Ishikawa (cell line): ENCODE measurements around the gene NUAK1.

ENCODE experiments used
- CEBPB ChIP-seq: IDR thresholded peaks from 2 replicates; pipeline ENCODE4 v1.6.1; 2012
- CREB1 ChIP-seq: IDR thresholded peaks from 2 replicates; pipeline ENCODE4 v1.6.1; 2012; ENCODE audit warnings: low read depth
- EGR1 ChIP-seq: IDR thresholded peaks from 2 replicates; pipeline ENCODE4 v1.6.1; 2012
- EP300 ChIP-seq: IDR thresholded peaks from 2 replicates; pipeline ENCODE4 v1.6.1; 2012; ENCODE audit warnings: borderline replicate concordance
- FOXM1 ChIP-seq: IDR thresholded peaks from 2 replicates; pipeline ENCODE4 v1.6.1; 2012; ENCODE audit warnings: low read depth, borderline replicate concordance
- MAX ChIP-seq: IDR thresholded peaks from 2 replicates; pipeline ENCODE4 v1.6.1; 2012
- NFIC ChIP-seq: IDR thresholded peaks from 2 replicates; pipeline ENCODE4 v1.6.1; 2012
- RAD21 ChIP-seq: IDR thresholded peaks from 2 replicates; pipeline ENCODE4 v1.6.1; 2012; ENCODE audit warnings: low read depth
- REST ChIP-seq: IDR thresholded peaks from 2 replicates; pipeline ENCODE4 v1.6.1; 2012; ENCODE audit warnings: low read depth, mild to moderate bottlenecking
- TAF1 ChIP-seq: IDR thresholded peaks from 2 replicates; pipeline ENCODE4 v1.6.1; 2012; ENCODE audit warnings: low read depth, mild to moderate bottlenecking
- TCF12 ChIP-seq: IDR thresholded peaks from 2 replicates; pipeline ENCODE4 v1.6.1; 2012; ENCODE audit warnings: low read depth
- TEAD4 ChIP-seq: IDR thresholded peaks from 2 replicates; pipeline ENCODE4 v1.6.1; 2012
- USF1 ChIP-seq: IDR thresholded peaks from 2 replicates; pipeline ENCODE4 v1.6.1; 2012
- YY1 ChIP-seq: IDR thresholded peaks from 2 replicates; pipeline ENCODE4 v1.6.1; 2012; ENCODE audit warnings: low read depth
- ZBTB7A ChIP-seq: IDR thresholded peaks from 2 replicates; pipeline ENCODE4 v1.6.1; 2012; ENCODE audit warnings: low read depth

The NUAK1 gene

DNA sequence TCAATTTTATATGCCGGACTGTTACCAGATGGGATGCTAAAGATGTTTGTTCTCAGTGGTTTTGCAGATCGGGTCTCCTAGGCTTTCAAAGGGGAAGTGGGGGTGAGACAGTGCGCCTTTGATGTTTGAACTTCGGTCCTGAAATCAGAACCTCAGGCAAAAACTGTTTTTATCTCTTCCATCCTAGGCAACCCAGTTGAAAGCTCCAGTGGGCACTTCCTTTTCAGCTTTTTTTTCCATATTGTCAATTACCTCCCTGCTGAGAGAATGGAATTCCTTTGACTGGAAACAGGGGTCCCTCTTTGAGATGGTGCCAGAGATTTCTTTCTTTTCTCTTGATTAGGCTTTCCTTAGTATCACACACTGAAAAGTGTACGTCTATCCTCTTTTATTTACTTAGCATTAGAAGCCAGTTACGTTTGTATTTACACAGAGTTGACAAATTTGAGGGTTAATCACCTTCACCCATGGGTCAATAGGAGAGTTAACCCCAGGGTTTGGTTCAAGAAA lies 40.0 kb downstream of the NUAK1 start:
- TF ChIP-seq REST = no peak
- TF ChIP-seq EP300 = no peak
- no peak for TF ChIP-seq RAD21
- TF ChIP-seq FOXM1 = no peak
- TF ChIP-seq YY1 = no peak
- TF ChIP-seq CEBPB = no peak
- TF ChIP-seq EGR1 = no peak
- TF ChIP-seq NFIC = no peak
- TF ChIP-seq TAF1 = no peak
- TF ChIP-seq USF1 = no peak
- TF ChIP-seq TEAD4 = no peak
- TF ChIP-seq MAX = no peak
- TF ChIP-seq CREB1 = no peak
- no peak for TF ChIP-seq TCF12
- no peak for TF ChIP-seq ZBTB7A

DNA sequence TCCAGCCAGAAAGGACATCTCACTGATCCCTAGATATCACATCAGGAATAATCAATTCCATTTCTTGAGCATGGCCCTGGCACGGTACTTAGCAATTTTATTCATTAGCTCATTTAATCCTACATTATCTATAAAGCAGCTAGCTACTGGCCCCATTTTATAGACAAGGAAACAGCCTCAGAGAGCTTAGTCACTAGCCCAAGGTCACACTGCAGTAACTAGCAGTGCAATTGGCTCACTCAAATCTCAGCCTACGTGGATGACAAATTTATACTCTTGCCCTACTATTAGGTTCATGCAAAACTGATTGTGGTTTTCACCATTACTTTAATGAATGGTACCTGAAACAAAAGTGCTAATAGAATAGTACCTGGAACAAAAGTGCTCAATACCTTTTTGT lies 41.7 kb downstream of the NUAK1 start:
- TF ChIP-seq FOXM1 (no peak), YY1 (no peak), USF1 (no peak), TAF1 (no peak), CREB1 (no peak), TCF12 (no peak), TEAD4 (no peak), NFIC (no peak), EGR1 (no peak)

- no peak for TF ChIP-seq TAF1
- TF ChIP-seq EP300 = no peak
- no peak for TF ChIP-seq MAX
- no peak for TF ChIP-seq YY1
- TF ChIP-seq TEAD4 = no peak
- TF ChIP-seq USF1 = no peak
- no peak for TF ChIP-seq FOXM1
- TF ChIP-seq TCF12 = no peak
- TF ChIP-seq NFIC = no peak
- TF ChIP-seq CREB1 = no peak
- no peak for TF ChIP-seq ZBTB7A
- no peak for TF ChIP-seq RAD21
- no peak for TF ChIP-seq CEBPB
- TF ChIP-seq EGR1 = no peak
- no peak for TF ChIP-seq REST
These were observed 42.4 kb downstream of the NUAK1 start for GRCh38 chr12:106096376-106096775.

DNA sequence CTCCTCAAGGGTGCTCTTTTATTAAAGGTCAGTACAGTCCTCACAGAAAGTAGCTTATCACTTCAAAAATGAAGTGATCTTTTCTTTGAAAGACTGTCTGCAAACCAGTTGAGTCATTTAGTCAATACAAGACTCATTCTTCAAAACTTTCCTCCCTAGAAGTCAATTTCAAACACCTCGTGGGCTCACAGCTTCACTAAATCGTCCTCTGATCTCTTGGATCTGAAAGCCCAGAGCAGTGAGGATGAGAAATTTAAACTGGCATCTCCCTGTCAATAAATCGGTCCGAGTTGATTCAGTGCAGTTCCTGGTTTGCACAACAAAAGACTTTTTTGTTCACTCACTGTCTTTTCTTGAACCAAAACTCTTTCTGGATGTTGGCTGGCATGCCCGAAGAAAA lies 44.5 kb downstream of the NUAK1 start:
- TF ChIP-seq CREB1 = no peak

- no peak for TF ChIP-seq TEAD4
- no peak for TF ChIP-seq CEBPB
- no peak for TF ChIP-seq TCF12
- no peak for TF ChIP-seq FOXM1
- no peak for TF ChIP-seq CREB1
- TF ChIP-seq USF1 = no peak
- no peak for TF ChIP-seq EP300
- TF ChIP-seq TAF1 = no peak
- no peak for TF ChIP-seq MAX
- no peak for TF ChIP-seq ZBTB7A
- no peak for TF ChIP-seq REST
- TF ChIP-seq YY1 = no peak
These were observed 45.5 kb downstream of the NUAK1 start for GRCh38 chr12:106093246-106093645.
